OCI-M2 (cell line): ENCODE data around the gene RECQL5.

Experiments
- DNase-seq: peaks from one replicate; lab custom pipeline; 2025; ENCODE audit not compliant: unreplicated experiment; lab: John Stamatoyannopoulos, UW

Gene RECQL5

GRCh38 chr17:75688209-75688825 lies 21.4 kb upstream of the RECQL5 start:
- DNase-seq, result no peak

DNA sequence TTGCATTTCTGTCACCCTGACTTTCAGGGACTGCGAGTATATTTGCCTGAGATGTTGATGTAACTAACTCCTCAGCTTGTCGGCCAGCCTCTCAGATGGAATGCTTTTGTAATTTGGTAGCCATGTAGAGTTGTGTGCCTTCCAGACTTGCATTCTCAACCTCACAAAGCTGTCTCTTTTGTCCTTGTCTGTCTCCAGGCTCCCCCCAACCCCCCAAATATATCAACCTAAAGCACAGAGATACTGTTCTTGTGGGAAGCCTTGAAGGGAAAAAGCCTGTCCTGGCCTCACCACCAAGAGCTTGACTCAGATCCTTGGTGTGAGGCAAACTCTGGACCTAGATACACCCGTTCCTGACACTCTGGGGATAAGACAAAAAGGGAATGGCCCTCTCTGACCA lies 18.5 kb upstream of the RECQL5 start:
- no peak for DNase-seq

DNA sequence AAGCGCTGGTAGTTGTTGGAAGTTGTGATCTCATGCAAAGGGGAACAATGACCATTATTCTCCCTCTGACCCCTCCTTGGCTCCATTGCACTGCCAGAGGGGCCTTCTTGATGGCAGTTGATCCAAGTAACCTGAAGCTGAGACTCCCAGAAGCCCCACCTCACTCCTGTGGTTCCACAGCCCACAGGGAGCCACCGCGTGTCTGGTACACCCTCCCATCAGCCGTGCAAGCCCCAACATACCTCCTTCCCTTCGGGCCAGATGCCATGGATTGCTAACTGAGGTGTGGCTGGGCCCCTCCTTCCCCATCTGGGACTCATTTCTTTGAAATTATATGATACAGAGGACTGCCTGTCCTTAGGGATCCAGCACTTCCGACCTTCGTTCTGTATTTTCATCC lies 18.0 kb upstream of the RECQL5 start:
- no peak for DNase-seq

DNA sequence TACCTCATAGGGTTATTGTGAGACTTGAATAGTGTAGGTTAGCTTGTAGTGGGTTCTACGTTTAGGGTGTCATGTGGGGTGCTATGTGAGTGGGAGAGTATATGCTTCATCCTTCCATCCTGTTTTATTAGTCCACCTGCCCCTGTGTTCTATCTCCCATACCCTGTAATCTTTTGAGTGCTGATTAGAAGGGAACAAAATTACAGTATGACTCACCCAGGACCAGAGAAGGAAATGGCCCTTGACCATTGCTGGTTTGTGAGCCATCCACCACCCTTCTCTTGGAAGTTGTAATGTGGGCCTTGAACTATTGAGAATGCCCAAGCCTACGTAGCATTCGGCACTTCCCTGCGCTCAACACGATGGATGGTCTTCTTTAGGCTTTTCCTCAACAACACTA lies 17.3 kb upstream of the RECQL5 start:
- DNase-seq, result no peak

DNA sequence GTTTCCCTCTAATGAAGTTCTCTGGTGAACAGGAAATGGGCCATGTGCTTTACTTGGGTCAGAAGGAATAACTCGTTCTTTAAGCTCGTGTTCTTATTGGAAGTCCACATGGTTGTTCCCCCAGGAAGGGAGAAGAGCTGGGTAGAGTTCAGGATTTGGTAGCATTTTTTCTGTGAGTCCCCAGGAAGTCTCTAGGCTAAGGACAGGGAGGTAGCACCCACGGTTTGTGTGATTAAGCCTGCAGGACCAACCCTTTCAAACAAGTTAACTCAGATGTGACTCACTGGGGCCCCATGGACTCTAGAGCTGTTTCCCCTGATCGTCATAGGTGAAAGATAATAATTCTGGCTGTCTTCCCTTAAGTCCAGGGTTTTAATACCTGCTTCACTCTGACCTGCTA lies 16.6 kb upstream of the RECQL5 start:
- DNase-seq, result no peak

GRCh38 chr17:75681289-75681688 lies 14.3 kb upstream of the RECQL5 start:
- DNase-seq, result no peak

GRCh38 chr17:75680431-75680830 lies 13.5 kb upstream of the RECQL5 start:
- no peak for DNase-seq

DNA sequence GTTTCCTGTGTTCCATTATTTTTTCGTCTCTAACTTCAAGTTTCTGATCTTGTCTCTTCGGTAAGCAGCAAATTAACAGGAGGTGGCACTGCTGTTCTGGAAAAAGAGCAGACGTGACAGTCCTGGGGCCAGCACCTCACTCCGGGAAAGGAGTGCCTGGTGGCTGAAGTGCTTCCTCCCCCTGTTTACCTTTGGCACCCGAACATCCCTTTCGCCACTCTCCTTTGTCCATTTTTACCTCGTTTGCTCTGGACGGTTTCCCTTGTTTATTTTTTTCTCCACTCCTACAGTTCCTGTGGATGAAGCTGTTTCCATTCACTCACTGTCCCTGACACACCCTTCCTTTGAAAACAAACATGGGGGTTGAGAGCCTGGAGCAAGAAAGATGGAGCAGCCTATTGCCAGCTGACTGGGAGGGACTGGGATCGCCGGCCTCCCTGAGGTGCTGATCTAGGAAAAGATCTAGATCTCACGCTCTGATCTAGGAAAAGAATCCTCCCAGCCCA lies 12.8 kb upstream of the RECQL5 start:
- no peak for DNase-seq

GRCh38 chr17:75676461-75676860 lies 9.5 kb upstream of the RECQL5 start:
- no peak for DNase-seq

- no peak for DNase-seq
Observed at GRCh38 chr17:75673487-75673886, 6.5 kb upstream of the RECQL5 start.

DNA sequence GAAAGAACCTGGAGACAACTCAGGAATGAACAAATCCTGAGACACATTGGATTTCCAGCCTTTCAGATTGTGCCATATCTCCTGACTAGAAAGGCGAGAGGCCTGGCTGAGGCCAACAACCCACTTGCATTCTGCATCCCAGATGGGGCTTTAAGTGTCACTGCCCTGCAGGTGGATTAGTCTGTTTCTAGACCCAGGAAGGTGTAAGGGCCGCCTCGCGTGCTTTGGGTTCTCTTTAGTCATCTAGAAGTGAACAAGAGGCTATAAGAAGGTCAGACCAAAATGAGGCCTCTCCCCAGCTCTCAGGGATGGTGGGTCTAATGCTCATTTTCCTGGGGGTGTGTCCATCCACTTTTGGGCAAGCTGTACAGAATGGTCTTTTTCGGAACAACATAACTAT lies 5.1 kb upstream of the RECQL5 start:
- DNase-seq, result no peak

GRCh38 chr17:75670868-75671267 lies 3.9 kb upstream of the RECQL5 start:
- DNase-seq, result no peak

- DNase-seq, result no peak
Observed at GRCh38 chr17:75668489-75668888, 1.5 kb upstream of the RECQL5 start.

GRCh38 chr17:75667825-75668224 lies 871 bp upstream of the RECQL5 start:
- no peak for DNase-seq

GRCh38 chr17:75665981-75666380 lies 973 bp downstream of the RECQL5 start:
- DNase-seq, result no peak

DNA sequence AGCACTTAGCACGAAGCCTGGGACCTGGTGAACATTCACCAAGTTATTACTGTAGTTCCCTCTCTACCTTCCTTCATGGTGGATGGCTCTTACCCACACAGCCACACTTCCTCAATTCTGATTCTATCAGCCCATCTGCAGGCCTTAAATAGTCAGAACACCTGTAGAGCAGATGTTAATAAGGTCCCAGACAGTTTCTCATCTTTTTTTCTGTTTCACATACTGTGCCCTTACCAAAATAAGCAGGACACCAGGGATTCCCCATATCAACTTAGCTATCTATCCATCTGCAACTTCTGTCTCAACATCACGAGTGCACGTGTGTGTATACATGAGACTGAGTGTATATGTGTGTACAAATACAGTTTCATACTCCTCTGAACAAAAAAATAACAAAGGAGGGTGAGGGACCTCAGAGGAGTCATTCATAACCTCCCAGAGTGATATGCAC lies 2.8 kb downstream of the RECQL5 start:
- no peak for DNase-seq

- no peak for DNase-seq
Observed at GRCh38 chr17:75662511-75662910, 4.4 kb downstream of the RECQL5 start.

GRCh38 chr17:75661531-75661930 lies 5.4 kb downstream of the RECQL5 start:
- no peak for DNase-seq

DNA sequence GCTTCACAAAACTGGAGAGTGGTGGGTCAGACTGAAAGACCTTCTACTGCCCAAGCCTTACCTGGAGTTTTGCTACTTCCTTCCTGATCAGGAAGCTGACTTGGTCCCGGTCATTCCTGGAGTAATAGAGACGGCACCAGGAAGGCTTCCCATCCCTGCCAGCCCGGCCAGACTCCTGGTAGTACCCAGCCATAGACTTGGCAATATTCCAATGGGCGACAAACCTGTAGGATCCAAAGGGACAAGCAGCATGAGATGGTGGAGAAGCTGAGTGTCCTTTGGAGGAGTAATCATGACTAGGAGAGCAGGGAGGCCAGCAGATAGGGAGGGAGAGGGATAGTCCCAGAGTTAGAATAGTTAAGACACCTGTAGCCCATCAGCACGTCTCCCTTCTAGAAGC lies 8.7 kb downstream of the RECQL5 start:
- DNase-seq, result no peak

DNA sequence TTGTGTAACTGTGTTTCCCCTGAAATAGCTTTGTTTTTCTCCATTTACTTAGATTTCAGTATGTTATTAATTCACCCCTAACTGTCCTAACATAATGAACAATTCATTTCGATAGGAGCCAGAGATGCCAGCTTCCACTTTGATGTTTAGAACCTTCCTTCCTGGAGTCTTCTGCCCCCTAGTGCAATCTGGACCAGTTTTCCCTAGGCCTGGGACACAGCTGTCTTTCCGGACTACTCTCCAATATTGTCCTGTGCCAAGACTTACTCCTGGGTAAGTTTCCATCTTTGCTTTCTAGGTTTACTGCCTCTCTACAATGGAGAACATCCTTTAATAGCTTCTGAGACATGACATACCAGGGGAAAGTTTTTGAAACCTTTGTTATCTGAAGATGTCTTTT lies 12.8 kb downstream of the RECQL5 start:
- no peak for DNase-seq

DNA sequence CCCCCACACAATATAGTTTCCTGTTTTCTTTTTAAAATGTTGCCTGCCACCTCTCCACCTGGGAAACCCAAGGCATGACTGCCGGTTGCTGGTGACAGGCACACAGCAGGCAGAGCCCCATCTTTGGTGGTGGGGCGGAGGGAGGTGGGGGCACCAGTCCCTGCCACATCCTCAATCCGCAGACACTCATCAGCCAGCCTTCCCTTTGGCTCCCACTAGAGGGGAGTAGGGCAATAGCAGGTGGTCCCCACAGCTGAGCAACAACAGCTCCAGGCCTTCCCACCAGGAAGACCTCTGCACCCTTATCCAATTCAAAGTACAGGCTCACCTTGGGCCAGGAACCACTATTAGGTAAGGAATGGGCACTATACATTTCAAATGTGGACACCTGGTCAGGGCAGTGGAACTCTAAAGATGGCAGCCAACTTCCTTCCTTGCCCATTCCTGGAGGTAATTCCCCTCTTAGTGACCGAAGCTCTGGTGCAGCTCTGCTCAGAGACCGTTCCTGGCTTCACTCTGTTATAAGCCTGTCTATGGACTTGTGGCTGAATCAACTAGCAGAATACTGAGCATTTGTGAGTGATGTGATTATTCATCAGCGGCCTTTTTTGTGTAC lies 13.9 kb downstream of the RECQL5 start:
- no peak for DNase-seq

DNA sequence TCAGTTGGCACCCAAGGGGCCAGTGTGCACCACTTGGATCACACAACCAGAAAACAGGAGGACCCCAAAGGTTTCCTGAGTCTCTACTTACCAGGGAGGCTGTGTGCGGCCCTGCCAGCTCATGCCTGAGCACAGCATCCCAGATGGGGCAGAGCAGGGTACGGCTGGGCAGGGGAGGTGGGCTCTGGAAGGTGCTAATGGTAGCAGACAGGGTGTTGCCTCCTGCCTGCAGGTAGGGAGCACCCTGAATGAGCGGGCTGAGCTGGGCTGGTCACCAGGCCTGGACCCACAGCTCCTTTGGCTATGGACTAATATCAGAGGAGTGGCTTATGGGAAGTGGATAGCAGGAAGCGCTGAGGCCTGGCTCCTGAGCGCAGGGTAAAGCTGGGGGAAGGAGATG lies 14.6 kb downstream of the RECQL5 start:
- no peak for DNase-seq

DNA sequence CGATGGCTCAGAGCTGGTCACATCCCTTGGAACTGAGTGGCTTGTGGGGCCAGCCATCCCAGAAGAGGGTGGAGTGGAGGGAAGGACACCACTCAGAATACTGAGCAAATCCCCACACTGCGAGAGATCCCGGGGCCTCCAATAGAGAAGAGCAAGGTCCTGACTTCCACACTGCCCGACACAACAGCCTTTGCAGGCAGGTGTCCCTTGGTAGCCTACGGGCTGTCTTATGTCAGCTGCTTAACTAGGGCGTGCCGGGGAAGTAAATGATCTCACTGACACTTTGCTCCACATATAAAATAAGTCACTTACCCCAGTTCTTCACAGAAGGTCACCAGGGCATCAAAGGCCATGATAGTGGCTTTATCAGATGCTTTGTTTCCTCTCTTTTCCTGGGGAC lies 16.1 kb downstream of the RECQL5 start:
- no peak for DNase-seq
